AG10803 (cell line): Measurements from ENCODE around the gene FCN2.

Source experiments
- DNase-seq: peaks from one replicate; pipeline ENCODE4 v3.0.0; 2010; ENCODE audit warnings: low read depth
- H3K4me3 ChIP-seq: 2 replicates; pipeline ENCODE4 v1.5.1; 2011; ENCODE audit warnings: mild to moderate bottlenecking, low read length, control low read depth
- TF ChIP-seq, protein P1 (sequence below): conservative IDR thresholded peaks from 2 replicates; pipeline ENCODE4 v1.5.1; 2011; ENCODE audit warnings: mild to moderate bottlenecking, low read length, control low read depth, inconsistent platforms

FCN2 gene

DNA sequence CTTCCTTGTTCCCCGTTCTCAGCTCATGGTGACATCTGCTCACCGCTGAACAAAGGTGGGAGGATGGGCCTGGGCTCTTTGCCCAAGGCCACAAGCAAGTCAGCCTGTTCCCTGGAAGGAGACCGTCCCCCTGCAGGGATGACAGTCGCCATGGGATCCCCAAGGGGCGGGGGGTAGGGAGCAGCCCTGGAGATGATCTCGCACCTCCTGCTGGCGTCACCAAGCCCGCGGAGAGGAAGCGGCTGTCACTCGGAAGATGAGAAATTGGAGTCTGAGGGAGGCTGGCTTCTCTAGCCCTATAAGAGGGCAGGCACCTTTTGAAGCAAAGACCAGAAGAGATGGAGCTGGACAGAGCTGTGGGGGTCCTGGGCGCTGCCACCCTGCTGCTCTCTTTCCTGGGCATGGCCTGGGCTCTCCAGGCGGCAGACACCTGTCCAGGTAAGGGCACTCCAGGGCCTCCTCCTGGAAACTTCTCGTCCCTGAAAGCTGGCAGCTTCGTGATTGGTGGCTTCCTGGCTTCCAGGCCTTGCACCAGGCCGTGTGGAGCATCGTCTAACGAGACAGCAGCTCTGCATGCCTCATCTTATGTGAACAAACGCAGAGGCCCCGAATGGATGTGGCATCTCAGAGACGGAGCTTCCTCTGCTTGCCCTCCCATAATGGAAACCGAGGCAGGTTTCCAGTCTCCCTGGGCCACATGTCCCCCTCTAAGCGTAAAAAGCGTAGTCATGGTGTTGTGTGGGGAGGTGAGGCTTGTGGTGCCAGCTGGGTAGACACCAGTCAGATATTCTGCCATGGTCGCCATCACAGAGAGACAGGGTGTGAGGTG, at the start of gene FCN2:
Gene FCN2, plus strand, starts transcription at position 327 of the 829 bp plus-strand sequence. Its CDS starts 12 bp downstream, at position 339.
- no peak for DNase-seq

DNA sequence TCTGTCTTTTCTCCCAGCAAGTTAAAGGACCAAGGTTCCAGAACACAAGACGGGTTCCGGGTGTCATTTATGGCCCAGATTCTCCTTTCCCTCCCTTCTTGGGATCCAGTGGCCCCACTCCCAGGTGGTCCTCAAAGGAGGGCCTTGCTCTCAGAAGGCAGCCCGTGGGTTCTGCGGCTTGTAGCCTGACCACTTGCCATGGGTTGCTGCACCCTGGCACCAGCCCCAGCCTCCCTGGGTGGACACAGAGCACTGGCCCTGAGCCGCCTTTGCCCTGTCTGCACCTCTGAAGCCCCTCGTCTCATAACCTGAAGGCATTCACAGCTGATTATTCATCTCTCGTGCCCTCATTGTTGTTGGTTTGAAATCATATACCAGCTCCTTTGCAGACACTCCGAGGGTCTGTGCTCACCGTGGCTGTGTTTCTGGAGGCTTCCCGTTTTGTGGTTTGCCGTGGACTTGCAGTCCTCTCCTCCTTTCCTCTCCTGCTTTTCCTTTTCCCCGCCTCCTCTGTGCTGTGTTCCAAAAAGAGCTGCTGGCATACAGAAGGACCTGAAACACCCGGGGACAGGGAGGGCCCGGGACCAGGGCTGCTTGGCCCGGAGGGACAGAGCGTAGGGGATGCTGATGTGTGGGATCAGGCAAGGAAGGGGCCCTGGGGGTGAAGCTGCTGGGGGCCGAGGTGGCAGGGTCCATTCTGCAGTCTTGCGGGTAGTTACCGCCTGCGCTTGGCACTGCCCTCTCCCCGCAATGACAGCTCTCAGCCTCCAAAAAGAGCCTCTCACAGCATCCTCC, 49.5 kb upstream of the FCN2 start:
- no peak overlapping the region for H3K4me3 ChIP-seq
- no peak for DNase-seq

More for the DNA sequence above, at the start of gene FCN2:
- TF ChIP-seq, protein P1, sequence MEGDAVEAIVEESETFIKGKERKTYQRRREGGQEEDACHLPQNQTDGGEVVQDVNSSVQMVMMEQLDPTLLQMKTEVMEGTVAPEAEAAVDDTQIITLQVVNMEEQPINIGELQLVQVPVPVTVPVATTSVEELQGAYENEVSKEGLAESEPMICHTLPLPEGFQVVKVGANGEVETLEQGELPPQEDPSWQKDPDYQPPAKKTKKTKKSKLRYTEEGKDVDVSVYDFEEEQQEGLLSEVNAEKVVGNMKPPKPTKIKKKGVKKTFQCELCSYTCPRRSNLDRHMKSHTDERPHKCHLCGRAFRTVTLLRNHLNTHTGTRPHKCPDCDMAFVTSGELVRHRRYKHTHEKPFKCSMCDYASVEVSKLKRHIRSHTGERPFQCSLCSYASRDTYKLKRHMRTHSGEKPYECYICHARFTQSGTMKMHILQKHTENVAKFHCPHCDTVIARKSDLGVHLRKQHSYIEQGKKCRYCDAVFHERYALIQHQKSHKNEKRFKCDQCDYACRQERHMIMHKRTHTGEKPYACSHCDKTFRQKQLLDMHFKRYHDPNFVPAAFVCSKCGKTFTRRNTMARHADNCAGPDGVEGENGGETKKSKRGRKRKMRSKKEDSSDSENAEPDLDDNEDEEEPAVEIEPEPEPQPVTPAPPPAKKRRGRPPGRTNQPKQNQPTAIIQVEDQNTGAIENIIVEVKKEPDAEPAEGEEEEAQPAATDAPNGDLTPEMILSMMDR = no peak
- no peak within 1 kb of the TSS for H3K4me3 ChIP-seq

DNA sequence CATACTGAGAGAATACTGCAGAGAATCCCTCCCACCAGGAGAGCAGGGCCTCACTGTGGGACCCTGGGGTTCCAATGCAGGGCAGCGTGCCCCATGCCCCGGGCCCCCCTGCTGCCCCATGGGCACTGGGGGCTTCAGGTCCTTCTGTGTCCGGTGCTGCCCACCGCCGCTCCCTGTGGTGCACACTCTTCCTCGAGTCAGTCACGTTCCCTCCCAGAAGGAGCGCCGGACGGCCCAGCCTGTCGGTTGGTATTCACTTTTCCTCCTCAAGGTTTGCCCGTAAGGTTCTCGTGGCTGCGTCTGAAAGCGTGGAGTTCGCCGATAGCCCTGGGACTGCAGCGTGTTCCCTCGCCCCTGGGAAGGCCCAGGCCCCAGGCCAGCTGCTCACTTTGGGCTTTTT, 48.1 kb upstream of the FCN2 start:
- TF ChIP-seq, protein P1 = no peak
- DNase-seq = no peak
- no peak overlapping the region for H3K4me3 ChIP-seq

More for the DNA sequence above, 49.5 kb upstream of the FCN2 start:
- TF ChIP-seq, protein P1 = no peak

DNA sequence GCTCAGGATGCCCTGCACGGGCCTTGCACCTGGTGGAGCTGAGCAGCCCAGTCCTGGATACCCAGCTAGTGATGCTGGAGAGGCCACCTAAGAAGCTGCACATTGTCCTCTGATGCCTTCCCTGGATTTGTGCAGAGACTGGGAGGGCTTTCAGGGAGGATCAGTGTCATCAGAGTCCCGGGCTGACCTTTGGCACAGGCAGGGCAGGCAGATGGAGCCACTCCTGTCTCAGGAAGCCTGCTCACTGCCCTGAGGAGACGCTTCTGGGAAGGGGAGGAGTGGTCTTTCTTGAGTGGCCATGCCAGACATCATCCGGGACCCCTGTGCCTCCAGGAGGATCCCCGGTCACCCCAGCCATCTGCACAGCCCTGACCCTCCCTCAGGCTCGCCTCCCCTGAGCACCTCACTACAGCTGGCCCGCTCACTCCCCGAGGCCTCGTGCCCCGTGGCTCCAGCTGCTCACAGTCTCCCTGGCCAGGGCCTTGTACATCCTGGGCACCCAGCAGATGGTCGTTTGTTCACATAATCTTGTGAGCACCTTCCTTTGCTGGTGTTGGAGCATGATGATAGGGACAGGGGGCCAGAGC, 47.2 kb upstream of the FCN2 start:
- TF ChIP-seq, protein P1 = no peak
- H3K4me3 ChIP-seq = no peak overlapping the region
- no peak for DNase-seq

DNA sequence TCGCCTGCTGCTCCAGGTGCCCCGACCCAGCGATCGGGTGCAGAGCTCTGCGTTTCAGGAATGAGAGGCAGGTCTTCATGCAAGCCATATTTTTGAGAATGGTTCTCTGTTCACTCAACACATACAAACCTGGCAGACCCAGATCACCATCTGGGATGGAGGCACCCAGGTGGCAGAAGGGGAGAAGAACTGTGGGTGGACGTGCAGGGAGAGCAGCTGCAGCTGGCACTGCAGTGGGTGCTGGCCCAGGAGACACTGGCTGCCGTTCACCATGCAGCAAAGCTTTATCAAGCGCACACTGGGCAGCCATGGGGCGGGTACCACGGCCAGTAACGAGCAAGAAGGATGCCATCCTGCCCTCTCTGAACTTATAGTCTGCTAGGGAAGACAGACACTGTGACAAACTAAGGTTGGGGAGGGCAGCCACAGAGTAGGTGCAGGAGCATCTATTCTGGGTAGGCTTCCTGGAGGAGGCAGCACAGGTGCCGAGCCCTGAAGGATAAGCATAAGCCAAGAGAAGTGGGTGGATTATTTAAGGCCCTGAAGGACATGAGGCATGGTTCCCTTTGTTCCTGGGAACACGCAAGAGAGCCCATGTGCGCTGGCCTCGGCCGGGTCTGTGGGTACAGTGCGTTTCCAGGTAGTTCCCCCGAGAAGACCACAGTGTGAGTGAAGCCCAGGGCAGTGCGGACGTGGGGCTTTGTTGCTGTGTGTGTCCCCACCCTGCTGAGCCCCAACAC, 46.2 kb upstream of the FCN2 start:
- TF ChIP-seq, protein P1 = no peak
- no peak overlapping the region for H3K4me3 ChIP-seq
- DNase-seq = no peak

DNA sequence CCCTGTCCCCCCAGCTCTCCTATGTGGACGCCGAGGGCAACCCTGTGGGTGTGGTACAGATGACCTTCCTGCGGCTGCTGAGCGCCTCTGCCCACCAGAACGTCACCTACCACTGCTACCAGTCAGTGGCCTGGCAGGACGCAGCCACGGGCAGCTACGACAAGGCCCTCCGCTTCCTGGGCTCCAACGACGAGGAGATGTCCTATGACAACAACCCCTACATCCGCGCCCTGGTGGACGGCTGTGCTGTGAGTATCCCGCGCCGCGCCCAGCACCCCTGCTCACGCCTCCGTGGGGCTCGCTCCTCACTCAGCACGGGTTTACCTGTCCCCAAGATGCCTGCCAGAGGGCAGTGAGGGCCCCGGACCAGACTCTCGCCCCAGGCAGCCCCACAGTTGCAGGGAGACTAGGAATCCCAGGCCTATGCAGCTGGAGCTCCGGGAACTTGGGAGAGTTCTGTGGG, 45.6 kb upstream of the FCN2 start:
- no peak overlapping the region for H3K4me3 ChIP-seq
- no peak for DNase-seq
- TF ChIP-seq, protein P1 = no peak
